ENCODE results near the gene LILRA2. TPM values are rescaled to one million over a fixed set of nuclear protein-coding genes. Genes with fewer than 3 reads are reported as not detected.

LILRA2 gene
- polyA plus RNA-seq, 1 donor from 2014 or later = not detected

GRCh38 chr19:54532528-54532927 lies 41.1 kb upstream of the LILRA2 start:
- H2AFZ ChIP-seq (ENCODE audit: low read depth, low read length) = no peak overlapping the region
- no peak for TF ChIP-seq EZH2 (IDR thresholded peaks at IDR 0.05; ENCODE audit: borderline replicate concordance, insufficient read depth, low read length, poor library complexity, severe bottlenecking)
- TF ChIP-seq, protein P1, sequence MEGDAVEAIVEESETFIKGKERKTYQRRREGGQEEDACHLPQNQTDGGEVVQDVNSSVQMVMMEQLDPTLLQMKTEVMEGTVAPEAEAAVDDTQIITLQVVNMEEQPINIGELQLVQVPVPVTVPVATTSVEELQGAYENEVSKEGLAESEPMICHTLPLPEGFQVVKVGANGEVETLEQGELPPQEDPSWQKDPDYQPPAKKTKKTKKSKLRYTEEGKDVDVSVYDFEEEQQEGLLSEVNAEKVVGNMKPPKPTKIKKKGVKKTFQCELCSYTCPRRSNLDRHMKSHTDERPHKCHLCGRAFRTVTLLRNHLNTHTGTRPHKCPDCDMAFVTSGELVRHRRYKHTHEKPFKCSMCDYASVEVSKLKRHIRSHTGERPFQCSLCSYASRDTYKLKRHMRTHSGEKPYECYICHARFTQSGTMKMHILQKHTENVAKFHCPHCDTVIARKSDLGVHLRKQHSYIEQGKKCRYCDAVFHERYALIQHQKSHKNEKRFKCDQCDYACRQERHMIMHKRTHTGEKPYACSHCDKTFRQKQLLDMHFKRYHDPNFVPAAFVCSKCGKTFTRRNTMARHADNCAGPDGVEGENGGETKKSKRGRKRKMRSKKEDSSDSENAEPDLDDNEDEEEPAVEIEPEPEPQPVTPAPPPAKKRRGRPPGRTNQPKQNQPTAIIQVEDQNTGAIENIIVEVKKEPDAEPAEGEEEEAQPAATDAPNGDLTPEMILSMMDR (IDR thresholded peaks at IDR 0.05; ENCODE audit: poor library complexity, severe bottlenecking) = no peak
- no peak for TF ChIP-seq POLR2AphosphoS5 (IDR thresholded peaks at IDR 0.05)
- no peak for TF ChIP-seq SMC3 (conservative IDR thresholded peaks at IDR 0.05; ENCODE audit: poor library complexity)
- no peak for TF ChIP-seq MXI1 (conservative IDR thresholded peaks at IDR 0.05; ENCODE audit: poor library complexity, severe bottlenecking)
- TF ChIP-seq EP300 (conservative IDR thresholded peaks at IDR 0.05; ENCODE audit: poor library complexity, severe bottlenecking) = no peak
- no peak for TF ChIP-seq RAD21 (conservative IDR thresholded peaks at IDR 0.05)
- TF ChIP-seq, protein P2, sequence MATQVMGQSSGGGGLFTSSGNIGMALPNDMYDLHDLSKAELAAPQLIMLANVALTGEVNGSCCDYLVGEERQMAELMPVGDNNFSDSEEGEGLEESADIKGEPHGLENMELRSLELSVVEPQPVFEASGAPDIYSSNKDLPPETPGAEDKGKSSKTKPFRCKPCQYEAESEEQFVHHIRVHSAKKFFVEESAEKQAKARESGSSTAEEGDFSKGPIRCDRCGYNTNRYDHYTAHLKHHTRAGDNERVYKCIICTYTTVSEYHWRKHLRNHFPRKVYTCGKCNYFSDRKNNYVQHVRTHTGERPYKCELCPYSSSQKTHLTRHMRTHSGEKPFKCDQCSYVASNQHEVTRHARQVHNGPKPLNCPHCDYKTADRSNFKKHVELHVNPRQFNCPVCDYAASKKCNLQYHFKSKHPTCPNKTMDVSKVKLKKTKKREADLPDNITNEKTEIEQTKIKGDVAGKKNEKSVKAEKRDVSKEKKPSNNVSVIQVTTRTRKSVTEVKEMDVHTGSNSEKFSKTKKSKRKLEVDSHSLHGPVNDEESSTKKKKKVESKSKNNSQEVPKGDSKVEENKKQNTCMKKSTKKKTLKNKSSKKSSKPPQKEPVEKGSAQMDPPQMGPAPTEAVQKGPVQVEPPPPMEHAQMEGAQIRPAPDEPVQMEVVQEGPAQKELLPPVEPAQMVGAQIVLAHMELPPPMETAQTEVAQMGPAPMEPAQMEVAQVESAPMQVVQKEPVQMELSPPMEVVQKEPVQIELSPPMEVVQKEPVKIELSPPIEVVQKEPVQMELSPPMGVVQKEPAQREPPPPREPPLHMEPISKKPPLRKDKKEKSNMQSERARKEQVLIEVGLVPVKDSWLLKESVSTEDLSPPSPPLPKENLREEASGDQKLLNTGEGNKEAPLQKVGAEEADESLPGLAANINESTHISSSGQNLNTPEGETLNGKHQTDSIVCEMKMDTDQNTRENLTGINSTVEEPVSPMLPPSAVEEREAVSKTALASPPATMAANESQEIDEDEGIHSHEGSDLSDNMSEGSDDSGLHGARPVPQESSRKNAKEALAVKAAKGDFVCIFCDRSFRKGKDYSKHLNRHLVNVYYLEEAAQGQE (IDR thresholded peaks at IDR 0.05; ENCODE audit: borderline replicate concordance) = no peak
- TF ChIP-seq TAF1 (IDR thresholded peaks at IDR 0.05; ENCODE audit: low read depth) = no peak
- no peaks in the 10 kb centered on the region for H3K79me2 ChIP-seq (replicated peaks; ENCODE audit: insufficient read depth, low read length)
- H3K9me3 ChIP-seq (ENCODE audit: low read length) = no peaks in the 10 kb centered on the region
- H3K36me3 ChIP-seq (ENCODE audit: insufficient read depth, low read length) = no peaks in the 10 kb centered on the region
- no peaks in the 10 kb centered on the region for H3K27me3 ChIP-seq (ENCODE audit: insufficient read depth, low read depth, low read length)
- no peaks in the 10 kb centered on the region for H3K9me2 ChIP-seq (ENCODE audit: insufficient read depth, low read length)
- H3K27ac ChIP-seq (ENCODE audit: low read length) = no peak overlapping the region
- H3F3A ChIP-seq (ENCODE audit: insufficient read depth, low read length, poor library complexity, severe bottlenecking) = no peaks in the 10 kb centered on the region
- H4K20me1 ChIP-seq (ENCODE audit: insufficient read depth) = no peaks in the 10 kb centered on the region
- H3K9ac ChIP-seq (ENCODE audit: low read length) = no peak overlapping the region
- H3K4me2 ChIP-seq (ENCODE audit: low read length) = no peak overlapping the region
- H3K4me3 ChIP-seq (ENCODE audit: low read length) = no peak overlapping the region

GRCh38 chr19:54533476-54533875 lies 40.1 kb upstream of the LILRA2 start:
- no peaks in the 10 kb centered on the region for H3K27me3 ChIP-seq (ENCODE audit: insufficient read depth, low read depth, low read length)
- no peaks in the 10 kb centered on the region for H3K9me3 ChIP-seq (ENCODE audit: low read length)

More at GRCh38 chr19:54533476-54533875, 40.1 kb upstream of the LILRA2 start:
- H3F3A ChIP-seq (ENCODE audit: insufficient read depth, low read length, poor library complexity, severe bottlenecking) = no peaks in the 10 kb centered on the region
- no peaks in the 10 kb centered on the region for H3K9me2 ChIP-seq (ENCODE audit: insufficient read depth, low read length)
- H3K4me3 ChIP-seq (ENCODE audit: low read length) = no peak overlapping the region
- TF ChIP-seq SMC3 (conservative IDR thresholded peaks at IDR 0.05; ENCODE audit: poor library complexity) (no peak), POLR2AphosphoS5 (IDR thresholded peaks at IDR 0.05) (no peak), EZH2 (IDR thresholded peaks at IDR 0.05; ENCODE audit: borderline replicate concordance, insufficient read depth, low read length, poor library complexity, severe bottlenecking) (no peak), MXI1 (conservative IDR thresholded peaks at IDR 0.05; ENCODE audit: poor library complexity, severe bottlenecking) (no peak), RAD21 (conservative IDR thresholded peaks at IDR 0.05) (no peak)
- TF ChIP-seq, protein P1 (IDR thresholded peaks at IDR 0.05; ENCODE audit: poor library complexity, severe bottlenecking) = no peak
- TF ChIP-seq, protein P2 (IDR thresholded peaks at IDR 0.05; ENCODE audit: borderline replicate concordance) = no peak
- no peak overlapping the region for H3K4me2 ChIP-seq (ENCODE audit: low read length)
- H4K20me1 ChIP-seq (ENCODE audit: insufficient read depth) = no peaks in the 10 kb centered on the region
- no peak overlapping the region for H2AFZ ChIP-seq (ENCODE audit: low read depth, low read length)
- no peaks in the 10 kb centered on the region for H3K36me3 ChIP-seq (ENCODE audit: insufficient read depth, low read length)
- no peak overlapping the region for H3K27ac ChIP-seq (ENCODE audit: low read length)
- no peaks in the 10 kb centered on the region for H3K79me2 ChIP-seq (replicated peaks; ENCODE audit: insufficient read depth, low read length)
- no peak overlapping the region for H3K9ac ChIP-seq (ENCODE audit: low read length)
